Dedifferentiated amniotic fluid mesenchymal stem cell (primary cell): Measurements from ENCODE around the gene UBE2E1.
"Not testable (repeated sequence)": the region's sequence is repeated elsewhere in the genome, so short reads cannot be mapped to it uniquely, and the experiment has no call there.

ENCODE experiments used
- DNase-seq: peaks from one replicate; pipeline ENCODE4 v3.0.0-alpha.2; 2016; ENCODE audit errors: extremely low spot score

UBE2E1 gene

DNA sequence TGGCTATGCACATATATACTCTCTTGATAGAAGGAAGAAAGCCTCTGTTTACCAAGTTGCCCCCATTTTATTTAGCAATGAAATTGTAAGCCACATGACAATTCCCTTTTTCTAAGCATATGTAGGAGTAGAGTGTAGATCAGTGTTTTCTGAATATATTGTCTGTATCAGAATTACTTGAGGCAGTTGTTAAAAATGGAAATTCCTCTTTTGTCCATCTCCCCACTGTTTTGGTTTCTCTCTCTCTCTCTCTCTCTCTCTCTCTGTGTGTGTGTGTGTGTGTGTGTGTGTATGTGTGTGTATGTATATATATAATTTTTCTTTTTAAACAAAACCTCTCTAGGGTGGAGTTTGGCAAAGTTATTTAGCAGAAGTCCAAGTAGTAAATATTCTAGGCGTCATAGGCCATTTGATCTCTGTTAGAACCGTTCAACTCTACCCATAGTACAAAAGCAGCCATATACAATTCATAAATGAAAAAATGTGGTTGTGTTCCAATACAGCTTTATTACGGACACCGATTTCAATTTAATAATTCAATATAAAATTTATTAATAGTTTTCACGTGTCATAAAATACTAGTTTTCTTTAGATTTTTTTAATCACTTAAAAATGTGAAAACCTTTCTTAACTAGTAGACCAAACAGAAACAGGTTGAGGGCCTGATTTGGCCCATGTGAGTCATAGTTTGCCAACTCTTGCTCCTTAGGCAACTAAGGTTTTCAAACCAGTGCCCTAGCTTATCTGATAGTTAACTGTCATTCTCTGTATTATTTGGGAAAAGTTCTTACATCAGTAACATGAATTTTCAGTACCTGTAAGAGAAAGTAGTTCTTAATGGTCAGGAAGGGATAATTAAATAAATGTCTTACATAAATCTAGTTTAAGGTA is 39.8 kb downstream of the UBE2E1 start:
- DNase-seq, result no peak

DNA sequence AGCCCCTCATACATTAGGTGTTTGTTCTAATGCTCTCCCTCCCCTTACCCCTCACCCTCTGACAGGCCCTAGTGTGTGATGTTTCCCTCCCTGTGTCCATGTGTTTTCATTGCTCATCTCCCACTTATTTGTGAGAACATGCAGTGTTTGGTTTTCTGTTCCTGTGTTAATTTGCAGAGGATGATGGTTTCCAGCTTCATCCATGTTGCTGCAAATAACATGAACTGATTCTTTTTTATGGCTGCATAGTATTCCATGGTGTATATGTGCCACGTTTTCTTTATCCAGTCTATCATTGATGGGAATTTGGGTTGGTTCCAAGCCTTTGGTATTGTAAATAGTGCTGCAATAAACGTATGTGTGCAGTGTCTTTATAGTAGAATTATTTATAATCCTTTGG is 43.7 kb downstream of the UBE2E1 start:
- DNase-seq, result not testable (repeated sequence)

DNA sequence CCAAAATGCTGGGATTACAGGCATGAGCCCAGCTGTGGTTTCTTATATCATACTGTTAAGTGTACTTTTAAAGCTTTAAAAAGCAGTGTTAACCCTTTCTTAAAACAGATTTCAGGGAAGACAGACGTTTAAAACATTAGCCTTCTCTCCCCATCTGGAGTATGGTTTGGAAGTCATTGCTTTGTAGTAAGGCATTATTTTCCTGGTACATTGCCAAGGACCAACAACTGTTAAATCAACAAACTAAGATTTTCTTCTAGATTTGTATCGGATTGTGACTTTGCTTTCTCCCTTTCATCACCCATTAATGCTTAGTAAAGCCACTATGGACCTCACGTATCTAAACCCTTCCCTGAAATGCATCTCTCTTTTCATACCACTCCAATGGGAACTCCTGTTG is 50.5 kb downstream of the UBE2E1 start:
- no peak for DNase-seq

DNA sequence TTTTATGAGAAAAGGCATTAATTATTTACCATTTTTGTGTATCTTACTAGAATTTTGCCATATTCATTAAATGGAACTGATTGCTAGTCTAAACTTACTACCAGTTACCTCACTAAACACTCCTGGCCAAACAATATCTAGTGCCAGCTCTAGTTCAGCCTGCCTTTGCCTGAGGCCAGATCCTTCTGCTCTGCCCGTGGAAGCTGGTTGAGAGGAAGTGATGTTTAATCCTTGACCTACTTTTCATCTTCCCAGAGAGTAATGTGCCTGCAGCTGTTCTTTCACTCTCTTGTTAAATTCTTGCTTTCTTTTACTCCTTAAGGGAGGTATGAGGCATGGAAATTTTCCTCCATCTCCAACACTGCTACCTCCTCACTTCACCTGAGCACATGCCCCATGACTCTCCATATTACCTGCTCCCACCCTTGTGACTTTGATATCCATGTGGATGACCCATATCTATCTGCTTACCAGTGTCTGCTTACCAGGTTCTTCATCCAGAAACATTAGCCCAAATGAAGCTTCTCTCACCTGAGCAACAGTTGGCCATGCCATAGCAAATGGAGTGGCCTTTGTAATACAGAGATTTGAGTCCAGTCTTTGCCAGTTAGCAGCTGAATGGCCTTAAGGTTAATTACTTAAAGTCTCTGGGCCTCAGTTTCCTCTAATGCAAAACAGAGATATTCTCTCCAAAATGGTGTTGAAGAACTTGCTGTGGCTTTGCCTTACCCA is 53.4 kb downstream of the UBE2E1 start:
- peak; percentile 80 for DNase-seq

DNA sequence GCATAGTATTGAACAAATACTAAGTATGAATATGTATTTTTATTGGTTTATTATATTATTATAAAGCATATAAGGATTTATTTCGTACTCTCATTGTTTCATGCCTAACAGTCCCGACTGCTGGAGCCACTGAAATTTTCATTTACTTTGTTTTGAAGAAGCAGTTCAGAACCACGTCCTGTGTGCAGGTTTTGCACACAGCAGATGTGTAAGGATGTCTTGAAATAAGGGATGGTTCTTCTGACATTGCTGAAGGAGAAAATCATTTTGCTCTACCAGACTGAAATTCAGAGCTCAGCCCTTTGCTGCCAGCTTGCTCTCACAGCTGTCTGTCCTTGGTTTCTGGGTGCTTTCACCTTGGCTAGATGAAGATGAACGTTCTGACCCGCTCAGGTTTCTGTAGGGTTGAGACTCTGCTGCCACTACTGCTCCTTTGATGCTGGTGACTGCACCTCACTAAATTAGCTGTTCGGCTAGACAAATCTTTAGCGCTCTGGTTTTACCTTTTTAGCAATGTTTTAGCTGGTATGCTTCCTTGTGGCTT is 54.2 kb downstream of the UBE2E1 start:
- no peak for DNase-seq

DNA sequence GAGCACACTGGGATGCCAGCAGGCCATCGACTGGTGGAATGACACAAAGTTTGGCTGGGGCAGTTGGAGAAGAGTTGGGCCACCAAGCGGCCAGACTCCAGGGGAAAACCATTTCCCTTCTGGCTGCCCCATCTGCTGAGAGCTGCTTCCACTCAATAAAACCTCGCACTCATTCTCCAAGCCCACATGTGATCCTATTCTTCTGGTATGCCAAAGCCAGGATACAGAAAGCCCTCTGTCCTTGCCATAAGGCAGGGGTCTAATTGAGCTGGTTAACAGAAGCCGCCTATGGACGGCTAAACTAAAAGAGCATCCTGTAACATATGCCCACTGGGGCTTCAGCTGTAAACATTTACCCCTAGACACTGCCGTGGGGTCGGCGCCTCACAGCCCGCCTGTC is 55.9 kb downstream of the UBE2E1 start:
- no peak for DNase-seq

DNA sequence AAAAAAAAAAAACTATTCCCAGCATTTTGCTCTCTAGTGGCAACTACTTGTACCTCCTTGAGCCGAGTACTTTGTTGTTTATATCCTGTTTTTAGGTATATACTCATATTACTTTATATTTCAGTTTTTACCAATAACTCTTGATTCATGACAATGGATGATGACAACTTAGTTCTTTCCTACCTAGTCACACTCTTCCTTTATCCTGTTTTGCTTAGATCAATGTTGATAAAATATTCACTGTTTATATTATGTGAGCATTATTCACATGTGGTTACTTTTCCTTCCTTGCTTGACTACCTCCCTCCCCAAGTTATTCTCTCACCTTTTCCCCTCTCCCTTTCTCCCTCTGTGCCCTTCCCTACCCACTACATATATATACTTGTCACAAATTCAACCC is 57.3 kb downstream of the UBE2E1 start:
- DNase-seq, result no peak

DNA sequence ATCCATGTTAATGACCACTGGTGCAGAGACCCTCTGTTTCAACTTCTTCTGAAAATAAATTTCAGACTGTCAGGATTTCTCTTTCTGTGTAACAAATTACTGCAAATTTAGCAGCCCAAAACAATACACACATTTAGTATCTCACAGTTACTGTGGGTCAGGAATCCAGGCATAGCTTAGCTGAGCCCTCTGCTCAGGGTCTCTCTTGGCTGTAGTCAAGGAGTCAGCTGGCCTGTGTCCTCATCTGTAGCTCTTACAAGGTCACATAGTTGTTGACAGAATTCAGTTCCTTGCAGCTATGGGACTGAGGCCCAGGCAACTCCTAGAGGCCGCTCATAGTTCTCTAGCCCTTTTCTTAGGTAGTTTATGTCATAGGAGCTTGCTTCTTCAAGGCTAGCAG is 59.2 kb downstream of the UBE2E1 start:
- DNase-seq, result no peak

DNA sequence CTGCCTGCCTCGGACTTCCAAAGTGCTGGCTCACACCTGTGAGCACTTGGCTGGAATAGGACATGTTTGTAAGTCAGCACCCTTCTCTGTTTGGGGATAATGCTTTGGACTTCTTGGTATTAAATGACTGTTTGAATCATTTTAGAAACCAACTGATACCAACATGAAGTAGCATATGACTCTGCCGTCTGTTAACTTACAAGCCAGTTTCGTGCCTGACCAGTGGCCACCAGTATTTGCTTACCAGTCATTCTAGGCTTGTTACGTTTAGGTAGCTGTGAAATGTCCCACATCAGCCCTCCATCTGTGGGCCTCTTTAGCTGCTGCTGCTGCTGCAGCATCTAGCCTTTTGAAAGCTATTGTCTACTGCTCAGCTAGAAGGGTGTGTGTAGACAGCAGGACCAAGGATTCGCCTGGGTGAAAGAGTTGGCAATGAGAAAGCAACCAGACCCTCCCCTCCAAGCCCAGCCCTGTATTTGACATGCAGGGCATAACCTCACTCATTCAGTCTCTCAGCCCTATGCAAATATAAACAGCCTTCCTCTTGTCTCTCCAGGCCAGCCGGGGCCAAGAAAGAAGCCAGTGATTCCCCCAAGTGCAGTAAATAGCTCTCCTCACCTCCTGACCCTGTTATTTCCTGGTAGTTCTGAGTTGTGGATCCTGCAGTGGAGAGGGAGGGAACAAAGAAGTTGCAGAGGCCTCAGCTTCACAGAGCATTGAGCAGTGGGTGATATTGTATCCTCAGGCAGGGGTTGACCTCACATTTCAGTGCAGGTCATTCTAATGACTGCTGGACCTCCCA is 60.0 kb downstream of the UBE2E1 start:
- DNase-seq, result no peak

DNA sequence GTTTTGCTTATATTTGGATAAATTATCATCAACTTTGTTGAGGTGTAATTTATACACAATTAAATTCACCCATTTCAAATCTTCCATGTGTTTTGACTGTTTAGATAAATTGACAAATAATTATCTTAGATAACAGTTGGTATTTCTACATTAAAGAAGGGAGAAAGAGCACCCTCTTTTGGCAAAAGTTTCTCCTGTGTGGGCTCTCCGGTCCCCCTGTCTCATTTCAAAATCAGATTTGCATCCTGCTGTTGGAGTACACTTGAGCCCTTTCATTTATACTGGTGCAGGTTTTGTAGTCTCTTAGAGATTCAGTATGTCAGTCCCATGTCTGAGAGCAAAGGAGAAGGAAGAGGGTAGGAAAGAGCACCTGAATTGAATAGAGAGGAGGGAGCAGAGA is 61.6 kb downstream of the UBE2E1 start:
- DNase-seq, result no peak

DNA sequence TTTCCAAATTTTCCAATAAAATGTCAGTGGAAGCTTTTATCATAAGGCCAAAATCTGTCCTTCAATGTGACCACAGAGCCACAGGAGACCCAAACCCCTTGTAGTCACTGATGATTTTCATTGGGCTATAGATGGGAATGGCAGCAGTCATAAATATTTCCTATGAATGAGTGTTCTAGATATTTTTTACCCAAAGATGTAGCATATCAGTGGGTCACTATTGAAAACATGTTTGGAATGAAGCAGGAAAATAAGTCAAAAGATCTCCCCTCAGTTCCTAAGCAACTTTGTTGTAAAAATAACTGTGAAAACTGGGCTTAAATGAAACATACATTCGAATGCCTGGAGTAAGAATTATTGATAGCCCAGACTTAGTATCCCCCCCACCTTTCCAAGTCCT is 62.1 kb downstream of the UBE2E1 start:
- DNase-seq, result no peak

DNA sequence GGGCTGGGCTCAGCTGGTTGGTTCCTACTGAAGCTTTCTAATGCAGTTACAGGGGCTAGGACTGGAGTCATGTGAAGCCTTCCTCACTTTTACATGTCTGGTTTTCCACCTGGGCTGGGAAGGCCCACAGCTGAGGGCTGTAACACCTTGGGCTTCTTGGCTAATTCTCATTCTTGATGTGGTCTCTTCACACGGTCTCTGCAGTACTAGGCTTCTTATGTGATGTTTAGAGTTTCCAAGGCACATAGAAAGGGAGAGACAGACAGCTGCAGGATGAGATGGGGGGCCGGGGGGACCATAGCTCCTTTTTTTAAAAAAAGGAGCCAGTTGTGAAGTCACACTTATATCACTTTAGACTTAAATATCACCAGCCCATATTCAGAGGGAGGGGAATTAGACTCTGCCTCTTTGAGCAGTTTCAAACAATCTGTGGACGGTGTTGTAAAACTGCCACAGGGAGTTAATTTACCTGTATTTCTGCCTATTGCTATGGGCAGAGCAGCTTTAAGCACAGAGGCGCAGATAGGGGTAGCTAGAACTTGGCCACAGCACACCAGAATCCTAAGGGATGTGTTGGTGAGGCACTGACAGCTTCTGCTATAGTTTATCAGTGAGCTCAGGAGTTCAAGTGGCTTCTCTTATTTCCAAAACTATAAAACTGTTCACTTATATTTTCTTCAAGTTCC is 64.4 kb downstream of the UBE2E1 start:
- DNase-seq, result no peak

DNA sequence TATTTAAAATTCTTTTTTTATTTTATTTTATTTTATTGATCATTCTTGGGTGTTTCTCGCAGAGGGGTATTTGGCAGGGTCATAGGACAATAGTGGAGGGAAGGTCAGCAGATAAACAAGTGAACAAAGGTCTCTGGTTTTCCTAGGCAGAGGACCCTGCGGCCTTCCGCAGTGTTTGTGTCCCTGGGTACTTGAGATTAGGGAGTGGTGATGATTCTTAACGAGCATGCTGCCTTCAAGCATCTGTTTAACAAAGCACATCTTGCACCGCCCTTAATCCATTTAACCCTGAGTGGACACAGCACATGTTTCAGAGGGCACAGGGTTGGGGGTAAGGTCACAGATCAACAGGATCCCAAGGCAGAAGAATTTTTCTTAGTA is 64.9 kb downstream of the UBE2E1 start:
- DNase-seq, result not testable (repeated sequence)

DNA sequence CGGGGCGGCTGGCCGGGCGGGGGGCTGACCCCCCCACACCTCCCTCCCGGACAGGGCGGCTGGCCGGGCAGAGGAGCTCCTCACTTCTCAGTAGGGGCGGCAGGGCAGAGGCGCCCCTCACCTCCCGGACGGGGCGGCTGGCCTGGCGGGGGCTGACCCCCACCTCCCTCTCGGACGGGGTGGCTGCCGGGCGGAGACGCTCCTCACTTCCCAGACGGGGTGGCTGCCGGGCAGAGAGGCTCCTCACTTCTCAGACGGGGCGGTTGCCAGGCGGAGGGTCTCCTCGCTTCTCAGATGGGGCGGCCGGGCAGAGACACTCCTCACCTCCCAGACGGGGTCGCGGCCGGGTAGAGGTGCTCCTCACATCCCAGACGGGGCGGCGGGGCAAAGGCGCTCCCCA is 65.6 kb downstream of the UBE2E1 start:
- not testable (repeated sequence) for DNase-seq

DNA sequence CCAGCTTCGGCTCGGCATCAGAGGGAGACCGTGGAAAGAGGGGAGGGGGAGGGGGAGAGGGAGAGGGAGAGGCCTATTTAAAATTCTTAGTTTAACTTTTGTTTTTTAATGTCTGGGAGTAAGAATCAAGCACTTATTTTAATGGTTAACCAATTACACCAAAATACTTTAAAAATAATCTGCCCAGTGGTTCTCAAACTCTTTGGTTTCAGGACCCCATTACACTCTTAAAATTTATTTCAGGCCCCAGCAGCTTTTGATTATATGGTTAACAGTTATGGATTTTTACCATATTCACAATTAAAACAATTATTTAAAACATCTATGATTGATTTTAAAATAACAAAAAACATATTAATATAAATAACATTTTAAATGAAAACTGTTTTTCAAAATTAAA is 66.6 kb downstream of the UBE2E1 start:
- DNase-seq, result no peak

DNA sequence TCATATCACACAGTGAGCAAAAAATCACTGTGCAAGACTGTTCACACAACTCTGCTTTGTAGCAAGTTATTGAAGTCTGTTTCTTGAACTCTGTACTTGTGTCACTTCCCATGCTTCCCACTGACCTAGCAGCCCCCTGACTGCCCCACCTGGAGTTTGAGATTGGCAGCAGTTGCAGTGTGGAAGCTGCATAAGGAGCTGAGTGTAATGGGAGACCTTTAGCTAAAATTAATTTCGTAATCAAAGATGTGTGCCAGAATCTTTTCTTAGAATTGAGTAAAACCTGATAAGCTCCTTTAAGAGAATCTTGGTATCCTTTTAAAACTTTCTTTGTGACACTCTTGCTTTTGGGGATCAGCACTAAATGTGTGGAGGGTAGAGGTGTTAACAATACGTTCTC is 68.2 kb downstream of the UBE2E1 start:
- DNase-seq, result no peak

DNA sequence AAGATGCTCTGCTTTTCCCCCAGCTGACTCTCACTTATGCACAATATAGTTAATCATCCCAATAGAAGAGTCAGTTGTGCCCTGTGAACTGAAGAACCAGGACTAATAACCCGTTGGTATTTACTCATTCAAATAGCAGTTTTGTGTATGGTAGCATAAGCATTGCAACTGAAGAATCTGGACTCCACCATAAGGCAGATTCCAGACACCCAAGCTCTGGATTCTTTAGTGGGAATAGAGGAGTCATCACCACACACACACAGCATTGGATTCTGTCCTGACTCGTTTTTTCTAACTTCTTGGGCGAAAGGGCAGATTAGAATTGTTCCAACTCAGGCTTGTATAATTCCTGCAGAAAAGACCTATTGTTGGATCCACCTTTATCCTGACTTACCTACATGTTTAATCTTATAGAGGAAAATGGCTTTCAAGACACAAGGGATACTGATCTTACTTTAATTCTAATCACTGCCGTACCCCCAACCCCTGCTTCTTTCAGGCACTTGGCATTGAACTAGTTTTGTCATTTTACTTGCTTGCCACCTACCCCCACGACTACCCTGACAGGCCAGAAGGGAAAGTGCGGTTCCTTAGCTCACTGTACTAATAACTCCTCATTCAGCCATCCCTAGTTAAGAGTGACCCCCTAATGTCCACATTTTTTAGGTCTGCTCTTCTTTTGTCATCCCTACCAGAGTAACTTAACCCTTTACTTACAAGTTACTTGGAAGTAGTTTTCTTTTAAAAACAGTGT is 68.8 kb downstream of the UBE2E1 start:
- DNase-seq, result peak; percentile 34

DNA sequence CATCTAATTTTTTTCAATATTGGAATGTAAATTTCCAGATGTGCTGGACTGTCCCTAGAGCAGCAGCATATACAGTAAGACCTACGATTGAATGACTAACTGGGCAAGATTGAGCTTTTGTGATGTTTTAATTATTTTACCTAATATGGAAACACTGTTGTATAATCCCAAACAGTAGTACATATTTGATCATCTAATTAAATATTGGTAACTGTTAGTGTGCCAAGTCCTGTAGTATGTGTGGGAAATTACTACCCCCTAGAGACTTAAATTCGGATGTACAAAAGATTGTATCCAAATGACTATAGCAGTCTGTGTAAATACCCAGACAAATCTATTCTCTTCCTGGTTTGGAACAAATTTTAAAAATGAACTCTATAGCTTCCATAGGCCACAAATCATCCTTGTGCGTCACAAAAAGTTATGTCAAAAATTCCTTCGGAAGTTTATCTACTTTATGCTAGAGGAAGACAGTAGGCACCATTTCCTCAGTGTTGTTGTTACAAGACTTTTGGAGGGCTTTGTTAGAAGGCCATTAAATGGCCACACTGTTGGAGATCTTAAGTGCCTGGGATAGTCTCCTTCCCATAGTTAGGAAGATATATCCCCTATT is 69.5 kb downstream of the UBE2E1 start:
- DNase-seq, result no peak

DNA sequence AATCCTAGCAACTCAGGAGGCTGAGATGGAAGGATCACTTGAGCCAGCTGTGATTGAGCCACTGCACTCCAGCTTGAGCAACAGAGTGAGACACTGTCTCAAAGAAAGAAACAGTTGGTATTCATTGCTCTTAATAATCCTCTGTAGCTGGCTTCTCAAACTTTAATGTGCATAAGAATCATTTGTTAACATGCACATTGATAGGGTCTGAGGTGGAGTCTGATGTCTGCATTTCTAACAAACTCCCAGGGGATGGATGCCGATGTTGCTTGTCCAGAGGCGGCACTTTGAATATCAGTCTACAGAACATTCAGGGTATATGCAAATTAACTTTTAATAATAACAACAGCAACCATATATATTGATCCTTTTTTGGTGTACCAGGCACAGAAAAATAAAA is 71.2 kb downstream of the UBE2E1 start:
- DNase-seq, result no peak

DNA sequence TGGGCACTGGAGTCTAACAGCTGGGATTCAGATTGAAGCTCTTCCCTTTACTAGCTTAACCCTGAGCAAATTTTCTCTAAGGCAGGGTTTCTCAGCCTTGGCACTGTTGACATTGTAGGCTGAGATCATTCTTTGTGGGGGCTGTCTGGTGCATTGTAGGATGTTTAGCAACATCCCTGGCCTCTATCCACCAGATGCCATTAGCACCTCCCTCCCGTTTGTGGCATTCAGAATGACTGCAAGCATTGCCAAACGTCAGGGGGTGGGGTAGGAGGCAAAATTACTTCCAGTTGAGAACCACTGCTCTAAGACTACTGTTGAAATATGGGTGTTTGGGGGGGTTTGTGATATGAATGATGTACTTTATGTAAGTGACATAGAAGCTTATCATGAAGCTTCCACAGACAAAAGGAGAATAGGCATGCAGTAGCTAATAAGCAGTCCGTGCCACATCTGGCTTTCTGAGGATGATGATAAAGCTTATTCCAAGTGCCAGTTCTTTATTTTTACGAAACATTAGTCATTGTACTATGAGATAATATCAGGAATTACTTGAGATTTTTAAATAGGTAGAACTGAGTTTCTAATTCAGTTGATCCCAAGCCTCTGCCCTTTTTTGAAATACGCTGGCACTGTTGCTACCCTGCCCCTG is 71.7 kb downstream of the UBE2E1 start:
- peak; percentile 74 for DNase-seq
